ENCODE measurements around the gene BLACAT1.

GRCh38 chr1:205495237-205495823 is 39.5 kb upstream of the BLACAT1 start:
- no peak for TF ChIP-seq POLR2A (IDR thresholded peaks at IDR 0.05)
- no peak for TF ChIP-seq CTCF (IDR thresholded peaks at IDR 0.05)

Data from body of pancreas (tissue), 4 donors.